Testis (tissue), 2 donors: ENCODE results near the gene FKBP3.

Experiments
- CTCF ChIP-seq, 3 experiments: fragments of 450-650 bp in 2 of 3; fragments of 200-600 bp in 1 of 3; sonication (generic) in 1 of 3; IDR thresholded peaks; one replicate each; pipeline ENCODE4 v1.5.1; 2016 to 2019; ENCODE audit warnings: antibody characterized with exemption in 3 of 3, mild to moderate bottlenecking in 2 of 3, moderate library complexity in 1 of 3
- POLR2A ChIP-seq: fragments of 450-650 bp; IDR thresholded peaks from one replicate; pipeline ENCODE4 v1.6.1; 2017; ENCODE audit warnings: antibody characterized with exemption, mild to moderate bottlenecking, moderate library complexity

- TF ChIP-seq CTCF (IDR thresholded peaks at IDR 0.05) (no peak), POLR2A (no peak)
Measured at GRCh38 chr14:45072126-45072525, 62.2 kb downstream of the FKBP3 start.
